Measurements from ENCODE around the gene CAMK2D.

The CAMK2D gene

GRCh38 chr4:113657586-113658233 lies 103.8 kb downstream of the CAMK2D start:
- DNase-seq (ENCODE audit: low read depth), result no peak
- no peak for TF ChIP-seq CTCF (conservative IDR thresholded peaks at IDR 0.05; ENCODE audit: low read depth, low read length)
- H3K4me3 ChIP-seq (ENCODE audit: low read length), result no peak overlapping the region

- no peak overlapping the region for H3K4me3 ChIP-seq (ENCODE audit: low read length)
- no peak for DNase-seq (ENCODE audit: low read depth)
- TF ChIP-seq CTCF (conservative IDR thresholded peaks at IDR 0.05; ENCODE audit: low read depth, low read length), result no peak
These were observed 107.7 kb downstream of the CAMK2D start for GRCh38 chr4:113653871-113654270.

GRCh38 chr4:113646442-113646822 lies 115.1 kb downstream of the CAMK2D start:
- no peak overlapping the region for H3K4me3 ChIP-seq (ENCODE audit: low read length)
- TF ChIP-seq CTCF (conservative IDR thresholded peaks at IDR 0.05; ENCODE audit: low read depth, low read length), result no peak
- DNase-seq (ENCODE audit: low read depth), result no peak

- H3K4me3 ChIP-seq (ENCODE audit: low read length), result no peak overlapping the region
- TF ChIP-seq CTCF (conservative IDR thresholded peaks at IDR 0.05; ENCODE audit: low read depth, low read length), result no peak
- no peak for DNase-seq (ENCODE audit: low read depth)
These were observed 115.6 kb downstream of the CAMK2D start for GRCh38 chr4:113645771-113646441.

GRCh38 chr4:113645288-113645687 lies 116.2 kb downstream of the CAMK2D start:
- no peak overlapping the region for H3K4me3 ChIP-seq (ENCODE audit: low read length)
- DNase-seq (ENCODE audit: low read depth), result no peak
- no peak for TF ChIP-seq CTCF (conservative IDR thresholded peaks at IDR 0.05; ENCODE audit: low read depth, low read length)

- DNase-seq (ENCODE audit: low read depth), result no peak
- H3K4me3 ChIP-seq (ENCODE audit: low read length), result no peak overlapping the region
- TF ChIP-seq CTCF (conservative IDR thresholded peaks at IDR 0.05; ENCODE audit: low read depth, low read length), result no peak
These were observed 117.1 kb downstream of the CAMK2D start for GRCh38 chr4:113644398-113644797.

GRCh38 chr4:113643505-113643904 lies 118.0 kb downstream of the CAMK2D start:
- TF ChIP-seq CTCF (conservative IDR thresholded peaks at IDR 0.05; ENCODE audit: low read depth, low read length), result no peak
- no peak overlapping the region for H3K4me3 ChIP-seq (ENCODE audit: low read length)
- no peak for DNase-seq (ENCODE audit: low read depth)
